Measurements from ENCODE around the gene FOXO1.

FOXO1 gene

DNA sequence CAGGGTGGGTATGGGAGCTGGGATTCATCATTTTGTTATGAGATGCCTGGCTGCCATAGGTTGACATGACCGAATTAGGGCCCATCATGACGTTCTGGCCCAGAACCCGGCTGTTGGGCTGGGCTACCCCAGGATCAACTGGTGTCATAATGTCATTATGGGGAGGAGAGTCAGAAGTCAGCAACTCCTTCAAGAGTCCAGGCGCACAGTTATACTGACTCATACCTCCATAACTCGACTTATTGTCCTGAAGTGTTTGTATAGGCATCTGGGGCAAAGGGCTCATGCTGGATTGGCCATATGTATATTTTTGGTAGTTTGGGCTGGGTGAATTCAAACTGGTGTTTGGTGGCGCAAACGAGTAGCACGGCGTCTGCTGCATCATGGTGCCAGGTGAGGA is 106.5 kb downstream of the FOXO1 start:
- TF ChIP-seq, protein P1, sequence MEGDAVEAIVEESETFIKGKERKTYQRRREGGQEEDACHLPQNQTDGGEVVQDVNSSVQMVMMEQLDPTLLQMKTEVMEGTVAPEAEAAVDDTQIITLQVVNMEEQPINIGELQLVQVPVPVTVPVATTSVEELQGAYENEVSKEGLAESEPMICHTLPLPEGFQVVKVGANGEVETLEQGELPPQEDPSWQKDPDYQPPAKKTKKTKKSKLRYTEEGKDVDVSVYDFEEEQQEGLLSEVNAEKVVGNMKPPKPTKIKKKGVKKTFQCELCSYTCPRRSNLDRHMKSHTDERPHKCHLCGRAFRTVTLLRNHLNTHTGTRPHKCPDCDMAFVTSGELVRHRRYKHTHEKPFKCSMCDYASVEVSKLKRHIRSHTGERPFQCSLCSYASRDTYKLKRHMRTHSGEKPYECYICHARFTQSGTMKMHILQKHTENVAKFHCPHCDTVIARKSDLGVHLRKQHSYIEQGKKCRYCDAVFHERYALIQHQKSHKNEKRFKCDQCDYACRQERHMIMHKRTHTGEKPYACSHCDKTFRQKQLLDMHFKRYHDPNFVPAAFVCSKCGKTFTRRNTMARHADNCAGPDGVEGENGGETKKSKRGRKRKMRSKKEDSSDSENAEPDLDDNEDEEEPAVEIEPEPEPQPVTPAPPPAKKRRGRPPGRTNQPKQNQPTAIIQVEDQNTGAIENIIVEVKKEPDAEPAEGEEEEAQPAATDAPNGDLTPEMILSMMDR (IDR thresholded peaks at IDR 0.05): no peak
- Mint-ChIP-seq H3K4me3 (no peak overlapping the region), H3K4me1 (peaks cover 13% of the 10 kb centered on the region), H3K36me3 (ENCODE audit: low read depth) (peaks cover 11% of the 10 kb centered on the region), H3K9me3 (no peaks in the 10 kb centered on the region), H3K27ac (no peak overlapping the region), H3K27me3 (ENCODE audit: low read depth, poor library complexity) (peaks cover 9% of the 10 kb centered on the region)
- DNase-seq: no peak

DNA sequence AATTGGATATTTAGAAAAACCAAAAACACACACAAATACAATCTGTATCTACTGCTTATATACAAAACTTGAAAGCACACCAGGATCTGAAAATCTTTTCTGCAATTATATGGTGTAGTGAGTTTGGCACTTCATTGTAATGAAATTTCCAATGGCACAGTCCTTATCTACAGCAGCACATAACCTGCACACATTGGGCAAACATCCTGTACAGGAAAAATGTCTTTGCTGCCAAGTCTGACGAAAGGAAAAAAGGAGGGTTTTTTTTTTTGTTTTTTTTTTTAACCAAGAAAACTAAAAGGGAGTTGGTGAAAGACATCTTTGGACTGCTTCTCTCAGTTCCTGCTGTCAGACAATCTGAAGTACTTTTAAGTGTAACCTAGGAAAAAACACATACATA is 107.8 kb downstream of the FOXO1 start:
- H3K4me3 Mint-ChIP-seq: no peak overlapping the region
- peaks cover 11% of the 10 kb centered on the region for H3K36me3 Mint-ChIP-seq (ENCODE audit: low read depth)
- no peak for DNase-seq
- H3K4me1 Mint-ChIP-seq: peaks cover under 1% of the 10 kb centered on the region
- TF ChIP-seq, protein P1 (IDR thresholded peaks at IDR 0.05): no peak
- H3K27ac Mint-ChIP-seq: no peak overlapping the region
- H3K9me3 Mint-ChIP-seq: no peaks in the 10 kb centered on the region
- H3K27me3 Mint-ChIP-seq (ENCODE audit: low read depth, poor library complexity): peaks cover 3% of the 10 kb centered on the region

DNA sequence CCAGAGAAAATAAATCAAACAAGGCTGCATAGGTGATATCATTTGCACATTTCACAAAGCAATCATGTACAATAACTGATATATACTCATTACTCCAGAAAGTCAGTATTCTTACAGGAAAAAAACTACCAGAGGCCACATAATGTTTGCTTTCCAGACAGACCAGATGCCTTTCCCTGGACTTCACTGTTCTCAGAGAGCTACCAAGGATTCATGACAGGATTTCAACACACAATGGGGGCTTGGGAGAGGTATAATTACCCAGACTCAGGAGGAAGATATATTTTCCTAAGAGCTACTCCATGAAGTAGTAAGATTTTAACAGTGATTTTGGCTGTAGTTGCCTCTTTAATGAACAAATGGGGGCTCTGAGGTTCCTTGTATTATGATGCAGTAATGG is 110.0 kb downstream of the FOXO1 start:
- H3K36me3 Mint-ChIP-seq (ENCODE audit: low read depth): peaks cover 11% of the 10 kb centered on the region
- no peak overlapping the region for H3K27ac Mint-ChIP-seq
- TF ChIP-seq, protein P1 (IDR thresholded peaks at IDR 0.05): no peak
- no peak for DNase-seq
- no peaks in the 10 kb centered on the region for H3K9me3 Mint-ChIP-seq
- H3K4me3 Mint-ChIP-seq: no peak overlapping the region
- H3K4me1 Mint-ChIP-seq: no peaks in the 10 kb centered on the region
- peaks cover 3% of the 10 kb centered on the region for H3K27me3 Mint-ChIP-seq (ENCODE audit: low read depth, poor library complexity)

DNA sequence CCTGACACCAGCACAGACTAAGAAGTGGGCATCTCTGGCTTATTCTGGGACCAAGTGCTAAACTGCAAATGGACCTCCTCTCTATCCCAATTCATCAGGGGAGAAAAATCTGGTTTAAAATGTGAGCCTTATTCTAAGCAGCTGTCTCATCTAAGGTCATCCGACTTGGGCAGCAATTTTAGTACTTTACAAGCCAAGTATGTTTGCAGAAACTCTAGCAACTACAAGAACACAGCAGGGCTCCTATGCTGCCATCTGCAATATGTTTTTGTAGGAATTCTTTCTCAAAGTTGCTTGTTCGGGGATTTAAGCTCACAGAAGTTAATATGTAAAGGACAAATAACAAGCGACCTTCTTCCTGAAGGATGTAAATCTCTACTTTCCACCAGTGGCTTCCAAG is 113.1 kb downstream of the FOXO1 start:
- Mint-ChIP-seq H3K4me3 (no peak overlapping the region), H3K36me3 (ENCODE audit: low read depth) (no peaks in the 10 kb centered on the region), H3K4me1 (no peaks in the 10 kb centered on the region), H3K27ac (no peak overlapping the region), H3K27me3 (ENCODE audit: low read depth, poor library complexity) (peaks cover 3% of the 10 kb centered on the region), H3K9me3 (no peaks in the 10 kb centered on the region)
- TF ChIP-seq, protein P1 (IDR thresholded peaks at IDR 0.05): no peak
- DNase-seq: no peak

DNA sequence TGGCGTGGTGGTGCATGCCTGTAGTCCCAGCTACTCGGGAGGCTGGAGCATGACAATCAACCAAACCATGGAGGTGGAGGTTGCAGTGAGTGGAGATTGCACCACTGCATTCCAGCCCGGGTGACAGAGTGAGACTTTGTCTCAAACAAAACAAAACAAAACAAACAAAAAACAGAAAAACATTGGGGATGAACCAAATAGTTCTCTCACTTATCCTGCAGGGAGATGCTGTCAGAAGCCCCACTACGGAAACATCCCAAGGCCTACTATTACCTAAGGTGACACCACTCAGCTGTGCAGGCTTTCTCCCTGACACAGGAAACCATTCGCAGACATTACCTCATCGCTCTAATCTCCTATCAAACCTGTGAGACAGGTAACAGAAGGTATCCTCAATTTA is 113.5 kb downstream of the FOXO1 start:
- H3K4me1 Mint-ChIP-seq: no peaks in the 10 kb centered on the region
- no peak for DNase-seq

DNA sequence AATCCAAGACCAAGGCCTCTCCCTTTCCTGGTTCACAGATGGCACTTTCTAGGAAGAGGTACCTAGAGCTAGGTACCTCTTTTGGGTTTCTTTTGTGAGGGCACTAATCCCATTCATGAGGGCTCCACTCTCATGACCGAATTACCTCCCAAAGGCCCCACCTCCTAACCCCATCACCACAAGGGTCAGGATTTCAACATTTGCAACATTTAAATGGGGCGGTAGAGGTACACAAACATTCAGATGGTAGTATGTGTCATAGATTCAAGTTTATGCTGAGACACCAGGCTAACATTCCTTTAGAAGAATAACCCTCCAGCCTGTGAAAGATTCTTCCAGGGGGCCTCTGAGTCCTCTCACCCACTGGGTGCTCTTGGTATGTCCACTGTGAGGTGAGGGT is 116.3 kb downstream of the FOXO1 start:
- Mint-ChIP-seq H3K27me3 (ENCODE audit: low read depth, poor library complexity) (peaks cover 2% of the 10 kb centered on the region), H3K4me1 (no peaks in the 10 kb centered on the region), H3K4me3 (no peak overlapping the region), H3K27ac (no peak overlapping the region), H3K9me3 (no peaks in the 10 kb centered on the region), H3K36me3 (ENCODE audit: low read depth) (no peaks in the 10 kb centered on the region)
- TF ChIP-seq, protein P1 (IDR thresholded peaks at IDR 0.05): no peak
- no peak for DNase-seq

More for the DNA sequence above, 113.5 kb downstream of the FOXO1 start:
- Mint-ChIP-seq H3K4me3 (no peak overlapping the region), H3K27ac (no peak overlapping the region), H3K9me3 (no peaks in the 10 kb centered on the region), H3K27me3 (ENCODE audit: low read depth, poor library complexity) (peaks cover 3% of the 10 kb centered on the region), H3K36me3 (ENCODE audit: low read depth) (no peaks in the 10 kb centered on the region)
- TF ChIP-seq, protein P1 (IDR thresholded peaks at IDR 0.05): no peak

All from nephron progenitor cell (in vitro differentiated cells).